ENCODE measurements around the gene TRIM3.

Gene TRIM3

GRCh38 chr11:6468712-6469495, 4.8 kb downstream of the TRIM3 start:
- no peak overlapping the region for H3K4me3 ChIP-seq (ENCODE audit: low read depth, low read length)
- no peak for TF ChIP-seq CTCF (IDR thresholded peaks at IDR 0.05)
- H3K79me2 ChIP-seq: no peaks in the 10 kb centered on the region
- H3K9ac ChIP-seq: no peak overlapping the region
- H2AFZ ChIP-seq: no peak overlapping the region
- H3K4me1 ChIP-seq: peaks cover 2% of the 10 kb centered on the region
- no peaks in the 10 kb centered on the region for H3K9me3 ChIP-seq (ENCODE audit: control insufficient read depth, low read length)
- no peak overlapping the region for H3K27ac ChIP-seq
- no peaks in the 10 kb centered on the region for H3K27me3 ChIP-seq (ENCODE audit: control insufficient read depth, insufficient read depth, low read length)
- H3K4me2 ChIP-seq (ENCODE audit: low read length): no peak overlapping the region
- no peaks in the 10 kb centered on the region for H3K36me3 ChIP-seq (ENCODE audit: control insufficient read depth, insufficient read depth, low read length)

GRCh38 chr11:6459099-6459450, 14.7 kb downstream of the TRIM3 start:
- H3K9ac ChIP-seq: no peak overlapping the region
- no peak overlapping the region for H3K27ac ChIP-seq
- no peak overlapping the region for H3K4me2 ChIP-seq (ENCODE audit: low read length)
- no peaks in the 10 kb centered on the region for H3K27me3 ChIP-seq (ENCODE audit: control insufficient read depth, insufficient read depth, low read length)
- H3K9me3 ChIP-seq (ENCODE audit: control insufficient read depth, low read length): no peaks in the 10 kb centered on the region
- H3K79me2 ChIP-seq: no peaks in the 10 kb centered on the region
- H3K36me3 ChIP-seq (ENCODE audit: control insufficient read depth, insufficient read depth, low read length): no peaks in the 10 kb centered on the region
- TF ChIP-seq CTCF (IDR thresholded peaks at IDR 0.05): no peak
- H3K4me1 ChIP-seq: no peaks in the 10 kb centered on the region
- no peak overlapping the region for H3K4me3 ChIP-seq (ENCODE audit: low read depth, low read length)
- H2AFZ ChIP-seq: no peak overlapping the region

- Histone ChIP-seq H3K4me3 (ENCODE audit: low read depth, low read length) (no peak overlapping the region), H3K4me2 (ENCODE audit: low read length) (no peak overlapping the region), H2AFZ (no peak overlapping the region), H3K79me2 (no peaks in the 10 kb centered on the region), H3K9ac (no peak overlapping the region), H3K36me3 (ENCODE audit: control insufficient read depth, insufficient read depth, low read length) (no peaks in the 10 kb centered on the region), H3K27me3 (ENCODE audit: control insufficient read depth, insufficient read depth, low read length) (no peaks in the 10 kb centered on the region), H3K9me3 (ENCODE audit: control insufficient read depth, low read length) (no peaks in the 10 kb centered on the region), H3K27ac (no peak overlapping the region), H3K4me1 (no peaks in the 10 kb centered on the region)
- TF ChIP-seq CTCF (IDR thresholded peaks at IDR 0.05): no peak
Measured at GRCh38 chr11:6458352-6459098, 15.2 kb downstream of the TRIM3 start.

- TF ChIP-seq CTCF (IDR thresholded peaks at IDR 0.05): no peak
Measured at GRCh38 chr11:6457581-6458320, 16.0 kb downstream of the TRIM3 start.

More at GRCh38 chr11:6457581-6458320, 16.0 kb downstream of the TRIM3 start:
- Histone ChIP-seq H2AFZ (no peak overlapping the region), H3K4me3 (ENCODE audit: low read depth, low read length) (no peak overlapping the region), H3K9me3 (ENCODE audit: control insufficient read depth, low read length) (no peaks in the 10 kb centered on the region), H3K9ac (no peak overlapping the region), H3K79me2 (no peaks in the 10 kb centered on the region), H3K27me3 (ENCODE audit: control insufficient read depth, insufficient read depth, low read length) (no peaks in the 10 kb centered on the region), H3K36me3 (ENCODE audit: control insufficient read depth, insufficient read depth, low read length) (no peaks in the 10 kb centered on the region), H3K4me1 (no peaks in the 10 kb centered on the region), H3K4me2 (ENCODE audit: low read length) (no peak overlapping the region), H3K27ac (no peak overlapping the region)
